ENCODE results near the gene AZU1.

The AZU1 gene, protein sequence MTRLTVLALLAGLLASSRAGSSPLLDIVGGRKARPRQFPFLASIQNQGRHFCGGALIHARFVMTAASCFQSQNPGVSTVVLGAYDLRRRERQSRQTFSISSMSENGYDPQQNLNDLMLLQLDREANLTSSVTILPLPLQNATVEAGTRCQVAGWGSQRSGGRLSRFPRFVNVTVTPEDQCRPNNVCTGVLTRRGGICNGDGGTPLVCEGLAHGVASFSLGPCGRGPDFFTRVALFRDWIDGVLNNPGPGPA

GRCh38 chr19:827710-828321, at the start of gene AZU1:
Gene AZU1 (plus strand): TSS chr19:827837. CDS start chr19:827847, 10 bp downstream.
- DNase-seq = no peak

DNA sequence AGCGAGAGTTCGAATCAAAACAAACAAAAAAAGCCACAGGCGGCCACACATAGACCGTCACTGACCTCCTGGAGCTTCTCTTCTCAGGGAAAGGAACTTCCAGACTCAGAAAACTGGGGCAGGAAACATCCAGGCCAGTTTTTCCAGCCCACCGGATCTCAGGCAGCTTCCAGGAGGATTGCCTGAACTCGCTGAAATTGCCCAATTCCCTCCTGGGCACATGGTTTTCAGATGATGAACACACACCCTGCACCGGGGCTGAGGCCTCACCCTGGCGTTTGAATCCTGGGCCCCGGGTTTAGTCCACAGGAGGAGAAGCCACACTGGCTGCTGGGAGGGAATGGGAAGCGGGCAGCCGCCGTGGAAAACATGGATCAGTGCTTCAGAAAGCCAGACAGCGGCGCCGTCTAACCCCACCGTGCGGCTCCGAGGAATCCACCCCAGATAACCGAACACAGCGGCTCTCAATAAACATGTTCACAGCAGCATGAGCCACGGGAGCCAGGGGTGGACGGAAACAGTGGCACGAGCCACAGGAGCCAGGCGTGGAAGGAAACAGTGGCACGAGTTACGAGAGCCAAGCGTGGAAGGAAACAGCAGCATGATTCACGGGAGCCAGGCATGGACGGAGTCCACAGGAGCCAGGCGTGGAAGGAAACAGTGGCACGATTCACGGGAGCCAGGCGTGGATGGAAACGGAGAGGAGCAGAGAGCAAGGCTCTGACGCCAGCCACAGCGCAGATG, 48.6 kb upstream of the AZU1 start:
- DNase-seq = no peak

GRCh38 chr19:780935-781334, 46.7 kb upstream of the AZU1 start:
- no peak for DNase-seq

- DNase-seq = no peak
Measured at GRCh38 chr19:781800-782184, 45.8 kb upstream of the AZU1 start.

- no peak for DNase-seq
Measured at GRCh38 chr19:782185-782877, 45.3 kb upstream of the AZU1 start.

GRCh38 chr19:782878-783668, 44.6 kb upstream of the AZU1 start:
- DNase-seq = no peak

DNA sequence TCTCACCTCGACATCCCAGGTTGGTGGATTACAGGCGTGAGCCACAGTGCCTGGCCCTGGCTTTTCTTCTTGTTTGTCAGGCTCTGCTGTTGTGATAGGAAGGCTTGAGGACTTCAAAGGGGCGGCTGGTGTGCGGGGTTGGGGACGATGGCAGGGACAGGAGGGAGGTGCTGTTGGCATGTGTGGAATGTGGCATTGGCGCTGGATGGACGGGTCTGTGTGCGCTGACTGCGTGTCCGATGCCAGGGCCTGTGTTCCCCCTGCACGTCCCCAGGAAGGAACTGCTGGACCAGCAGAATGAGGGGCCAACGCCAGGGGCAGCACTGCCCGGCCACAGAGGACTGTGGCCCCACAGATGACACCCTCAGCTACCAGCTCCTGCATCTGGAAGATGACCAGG, 43.1 kb upstream of the AZU1 start:
- no peak for DNase-seq

DNA sequence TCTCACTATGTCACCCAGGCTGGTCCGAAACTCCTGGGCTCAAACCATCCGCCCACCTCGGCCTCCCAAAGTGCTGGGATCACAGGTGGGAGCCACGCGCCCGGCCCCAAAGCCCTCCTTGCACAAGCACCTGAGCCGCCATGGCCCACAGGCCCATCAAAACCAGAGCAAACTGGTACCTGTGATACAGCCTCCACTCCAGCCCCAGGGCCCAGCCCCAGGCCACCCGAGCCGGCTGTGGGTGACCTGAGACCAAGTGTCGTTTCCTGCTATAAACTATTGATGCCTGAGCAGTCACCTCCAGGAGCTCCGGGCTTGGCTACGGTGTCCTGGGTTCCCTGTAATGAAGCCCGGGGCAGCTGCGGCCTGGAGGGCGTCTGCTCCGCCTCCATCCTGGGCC, 40.1 kb upstream of the AZU1 start:
- DNase-seq = no peak

- DNase-seq = no peak
Measured at GRCh38 chr19:788686-788982, 39.0 kb upstream of the AZU1 start.

- DNase-seq = no peak
Measured at GRCh38 chr19:788983-789700, 38.5 kb upstream of the AZU1 start.

GRCh38 chr19:789701-790060, 38.0 kb upstream of the AZU1 start:
- DNase-seq = no peak

DNA sequence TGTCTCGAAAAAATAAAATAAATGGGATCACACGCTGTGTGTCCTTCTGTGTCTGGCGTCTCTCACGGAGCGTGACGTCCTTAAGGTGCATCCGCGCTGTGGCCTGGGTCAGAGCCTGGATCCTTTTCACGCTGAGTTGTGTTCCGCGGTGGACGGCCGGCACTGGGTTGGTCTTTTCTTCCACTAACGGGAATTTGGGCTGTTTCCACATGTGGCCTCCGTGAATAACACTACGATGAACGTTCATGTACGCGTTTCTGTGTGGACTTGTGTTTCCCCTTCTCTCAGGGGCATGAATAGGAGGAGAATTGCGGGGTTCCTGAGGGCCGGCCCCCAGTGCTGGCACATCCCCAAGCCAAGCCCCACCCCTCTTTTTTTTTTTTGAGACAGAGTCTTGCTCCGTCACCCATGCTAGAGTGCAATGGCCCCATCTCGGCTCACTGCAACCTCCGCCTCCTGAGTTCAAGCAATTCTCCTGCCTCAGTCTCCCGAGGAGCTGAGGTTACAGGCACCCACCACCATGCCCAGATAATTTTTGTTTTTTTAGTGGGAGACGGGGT, 36.5 kb upstream of the AZU1 start:
- no peak for DNase-seq

GRCh38 chr19:791567-792305, 35.9 kb upstream of the AZU1 start:
- no peak for DNase-seq

DNA sequence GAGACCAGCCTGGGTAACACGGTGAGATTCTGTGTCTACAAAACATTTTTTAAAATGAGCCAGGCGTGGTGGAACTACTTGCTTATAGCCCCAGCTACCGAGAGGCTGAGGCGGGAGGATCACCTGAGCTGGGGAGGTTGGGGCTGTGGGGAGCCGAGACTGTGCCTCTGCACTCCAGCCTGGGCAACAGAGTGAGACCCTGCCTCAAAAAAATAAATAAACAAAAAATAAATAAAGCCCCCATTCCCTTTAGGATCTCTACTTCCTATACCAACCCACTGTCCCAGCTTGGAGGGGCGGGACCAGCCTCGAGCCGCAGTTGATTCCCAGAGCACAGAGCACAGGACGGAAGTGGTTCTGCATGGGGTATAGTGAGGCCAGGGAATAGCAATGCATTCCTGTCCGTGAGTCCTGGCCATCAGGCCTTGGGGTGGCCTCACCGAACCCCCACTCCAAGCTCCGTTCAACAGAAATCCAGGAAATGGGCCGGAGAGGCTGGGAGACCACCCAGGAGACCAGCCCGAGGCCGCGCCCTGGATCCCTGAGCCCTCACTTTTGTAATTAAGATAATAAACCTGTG, 35.2 kb upstream of the AZU1 start:
- no peak for DNase-seq

DNA sequence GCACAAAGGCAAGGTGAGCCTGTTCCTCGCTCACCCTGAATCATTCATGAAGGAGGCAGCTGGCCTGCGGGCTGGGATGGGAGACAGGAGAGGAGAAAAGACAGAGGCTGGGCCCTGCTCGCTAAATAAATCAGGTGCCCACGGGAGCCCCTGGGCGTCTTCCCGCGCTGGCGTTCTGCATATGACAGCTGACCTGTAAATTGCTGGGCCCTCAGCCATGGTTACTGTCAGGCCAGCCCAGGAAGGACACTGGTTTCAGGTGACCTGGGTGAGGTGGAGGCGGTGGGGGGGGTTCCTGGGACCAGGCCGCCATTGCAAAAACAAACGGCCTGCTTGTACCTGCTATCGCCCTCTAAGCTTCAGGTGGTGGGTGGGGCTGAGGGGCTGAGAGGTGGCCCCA, 33.8 kb upstream of the AZU1 start:
- no peak for DNase-seq

DNA sequence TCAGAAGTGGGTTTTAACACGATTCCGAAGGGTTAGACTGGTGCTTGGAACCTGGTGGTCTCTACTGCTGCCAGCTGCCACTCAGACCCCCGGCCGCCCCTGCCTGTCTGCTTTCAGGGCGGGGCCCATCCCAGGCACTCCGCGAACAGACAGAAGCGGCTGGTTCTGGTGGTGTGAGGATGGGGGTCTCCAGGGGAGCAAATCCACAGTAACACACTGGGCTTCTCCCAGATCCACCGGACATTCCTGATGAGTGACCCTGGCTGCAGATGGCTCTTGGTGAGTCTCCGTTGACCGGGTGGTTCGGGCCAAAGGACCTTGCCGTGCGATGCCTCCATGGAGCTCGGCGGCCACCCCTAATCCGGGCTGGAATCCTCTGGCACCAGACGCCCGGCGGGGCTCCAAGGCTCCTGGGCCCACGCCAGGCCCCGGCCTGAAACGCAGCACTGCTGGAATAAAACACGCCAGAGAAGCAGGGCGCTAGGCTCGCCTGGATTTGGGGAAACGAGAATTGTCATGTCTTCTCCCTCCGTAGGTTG, 32.5 kb upstream of the AZU1 start:
- DNase-seq = peak; percentile 30

GRCh38 chr19:795691-796581, 31.7 kb upstream of the AZU1 start:
- DNase-seq = no peak

- DNase-seq = peak; percentile 100
Measured at GRCh38 chr19:796692-797527, 30.7 kb upstream of the AZU1 start, which contains the start of gene PTBP1. Gene PTBP1 (plus strand): TSS chr19:797452. CDS start chr19:797498, 46 bp downstream.

Data from midbrain (tissue), 1 donor.